DMS114 treated with DMSO at 0.1 percent for 48 hours (cell line): ENCODE measurements around the gene CAMTA1.
"Not testable (repeated sequence)": the region's sequence is repeated elsewhere in the genome, so short reads cannot be mapped to it uniquely, and the experiment has no call there.

Experiments
- DNase-seq: peaks from one replicate; lab custom pipeline; 2025; ENCODE audit not compliant: unreplicated experiment; lab: John Stamatoyannopoulos, UW

Gene CAMTA1

DNA sequence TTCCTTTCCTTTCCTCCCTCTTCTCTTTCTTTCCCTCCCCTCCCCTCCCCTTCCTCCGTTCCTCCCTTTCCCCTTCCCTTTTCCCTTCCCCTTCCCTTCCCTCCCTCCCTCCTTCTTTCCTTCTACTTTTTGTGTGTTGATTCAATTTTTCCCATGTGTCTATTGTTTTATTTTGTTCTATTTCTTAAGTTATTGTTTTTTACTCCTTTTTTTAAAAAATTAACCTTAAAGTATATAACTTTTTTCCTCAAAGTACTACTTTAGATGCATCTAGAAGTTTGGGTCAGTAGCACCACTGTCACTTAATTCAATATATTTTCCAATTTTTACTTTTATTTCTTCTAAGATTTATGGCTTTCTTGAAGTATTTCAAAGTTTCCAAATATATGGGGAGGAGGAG, 537.7 kb downstream of the CAMTA1 start:
- DNase-seq, result no peak

DNA sequence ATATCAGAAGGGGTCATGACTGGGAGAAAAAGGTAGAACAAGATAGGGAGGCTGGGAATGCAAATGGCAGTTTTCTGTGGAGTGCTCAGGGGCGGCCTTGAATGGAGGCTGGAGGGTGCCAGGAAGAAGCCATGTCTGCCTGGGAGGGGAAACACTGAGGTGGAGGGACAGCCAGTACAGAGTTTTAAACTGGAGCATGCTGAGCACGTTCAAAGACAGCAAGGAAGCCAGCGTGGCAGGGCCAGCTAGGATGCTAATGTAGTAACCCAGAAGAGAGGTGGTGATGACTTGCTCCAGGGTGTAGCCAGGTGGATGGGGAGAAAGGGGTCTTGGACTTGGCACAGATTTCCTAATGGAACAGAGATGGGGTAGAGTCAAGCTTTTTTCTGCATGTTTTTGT, 540.0 kb downstream of the CAMTA1 start:
- no peak for DNase-seq

- DNase-seq, result no peak
Measured at GRCh38 chr1:7326366-7326765, 541.1 kb downstream of the CAMTA1 start.

- no peak for DNase-seq
Measured at GRCh38 chr1:7327849-7328248, 542.6 kb downstream of the CAMTA1 start.

- DNase-seq, result no peak
Measured at GRCh38 chr1:7329868-7330615, 544.8 kb downstream of the CAMTA1 start.

GRCh38 chr1:7330726-7331125, 545.5 kb downstream of the CAMTA1 start:
- not testable (repeated sequence) for DNase-seq

DNA sequence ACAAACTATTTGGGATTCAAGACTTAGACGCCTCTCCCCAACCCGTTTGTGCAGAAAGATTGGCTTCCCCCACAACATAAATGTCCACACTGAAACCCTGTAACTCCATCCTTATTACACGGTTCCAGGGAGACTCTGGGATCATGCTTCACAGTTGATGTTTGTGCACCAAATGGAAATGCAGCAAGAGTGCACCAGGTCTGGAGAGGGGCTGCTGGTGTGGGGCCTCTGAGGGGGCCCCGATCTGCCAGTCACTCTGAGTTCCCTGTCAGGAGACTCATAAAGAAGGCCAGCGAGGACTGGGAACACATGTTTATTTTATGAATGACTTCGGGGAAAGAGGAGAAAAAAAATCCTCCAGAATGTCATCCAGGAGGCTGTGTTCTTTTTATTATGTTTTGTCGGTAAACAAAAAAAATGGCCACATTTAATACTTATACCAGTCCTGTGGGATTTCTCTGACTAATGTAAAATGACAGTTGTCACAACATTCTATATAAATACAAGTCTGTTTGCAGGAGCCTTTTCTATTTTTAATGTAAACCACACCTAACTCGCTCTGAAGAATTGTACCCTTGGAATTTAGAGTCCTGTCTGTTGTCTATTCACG, 546.8 kb downstream of the CAMTA1 start:
- DNase-seq, result no peak

- DNase-seq, result no peak
Measured at GRCh38 chr1:7333094-7333493, 547.8 kb downstream of the CAMTA1 start.

DNA sequence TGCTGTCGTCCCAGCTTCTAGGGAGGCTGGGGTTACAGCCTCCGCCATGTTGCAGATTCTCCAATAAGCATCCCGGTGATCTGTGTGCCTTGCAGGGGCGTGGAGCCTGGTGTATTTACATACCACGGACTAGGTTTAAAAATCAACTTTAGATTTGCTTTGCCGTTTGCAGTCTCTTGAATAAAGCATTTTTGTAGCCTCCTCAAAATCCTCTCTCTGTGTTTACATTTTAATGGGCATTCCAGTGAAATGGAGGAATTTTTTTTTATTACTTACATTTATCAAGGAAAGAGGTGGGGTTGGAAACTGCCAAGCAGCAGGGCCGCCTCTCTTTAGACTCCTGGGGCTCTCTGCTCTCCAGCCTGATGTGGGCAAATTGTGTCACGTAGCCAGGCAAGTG, 548.4 kb downstream of the CAMTA1 start:
- no peak for DNase-seq

DNA sequence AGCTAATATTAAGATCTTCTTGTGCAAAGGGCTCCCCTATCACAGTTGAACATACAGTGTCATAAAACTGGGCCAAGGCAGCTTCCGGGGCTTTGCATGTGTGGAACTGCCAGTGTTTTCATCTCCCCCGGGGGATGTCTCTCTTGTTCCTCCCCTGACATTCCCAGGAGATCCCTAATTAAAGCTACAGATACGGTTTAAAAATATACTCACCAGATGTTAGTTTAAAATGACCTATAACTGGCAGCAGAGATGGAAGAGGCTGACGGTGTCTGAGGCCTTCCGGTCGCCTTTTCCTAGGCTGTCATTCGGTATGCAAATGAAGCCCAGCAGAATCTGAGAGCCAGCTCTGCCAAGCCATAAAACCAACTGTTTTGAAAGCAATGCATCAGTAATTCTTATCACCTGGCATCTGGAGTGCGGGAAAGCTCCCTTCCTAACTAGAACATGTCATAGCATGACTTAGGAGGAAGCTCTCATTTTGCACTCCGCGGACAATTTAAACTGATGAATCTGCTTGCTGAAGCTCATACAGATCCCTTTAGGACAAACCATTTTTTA, 549.3 kb downstream of the CAMTA1 start:
- no peak for DNase-seq

DNA sequence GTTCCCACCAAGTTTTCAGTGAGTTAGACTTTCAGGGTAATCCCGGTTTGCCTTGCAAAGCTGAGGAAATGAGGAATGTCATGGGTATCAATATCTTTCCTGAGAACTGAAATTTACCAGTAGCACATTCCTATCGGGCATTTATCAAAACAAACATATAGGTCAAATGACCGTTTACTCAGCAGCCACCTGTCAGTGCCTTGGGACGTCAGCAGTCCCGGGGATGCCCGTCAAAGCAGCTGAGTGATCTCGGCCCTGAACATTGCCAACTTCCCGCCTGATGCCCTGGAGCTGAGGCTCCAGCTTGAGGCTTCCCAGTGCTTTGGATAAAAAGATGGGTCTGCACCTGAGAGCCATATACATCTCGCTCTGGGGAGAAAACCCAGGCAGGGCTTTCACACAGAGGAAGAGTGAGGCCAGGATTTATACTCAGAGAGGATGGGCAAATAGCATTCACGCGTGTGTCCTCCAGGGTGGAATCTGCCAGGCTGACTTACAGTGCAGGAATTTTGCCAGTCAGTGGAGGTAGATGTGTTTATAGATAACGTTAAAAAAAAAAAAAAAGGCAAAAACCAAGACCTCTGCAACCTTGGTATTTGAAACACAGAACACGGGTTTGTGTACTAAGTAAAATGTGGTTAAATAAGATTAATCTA, 550.1 kb downstream of the CAMTA1 start:
- DNase-seq, result no peak

- DNase-seq, result no peak
Measured at GRCh38 chr1:7338439-7338838, 553.2 kb downstream of the CAMTA1 start.

GRCh38 chr1:7339014-7339413, 553.8 kb downstream of the CAMTA1 start:
- no peak for DNase-seq

DNA sequence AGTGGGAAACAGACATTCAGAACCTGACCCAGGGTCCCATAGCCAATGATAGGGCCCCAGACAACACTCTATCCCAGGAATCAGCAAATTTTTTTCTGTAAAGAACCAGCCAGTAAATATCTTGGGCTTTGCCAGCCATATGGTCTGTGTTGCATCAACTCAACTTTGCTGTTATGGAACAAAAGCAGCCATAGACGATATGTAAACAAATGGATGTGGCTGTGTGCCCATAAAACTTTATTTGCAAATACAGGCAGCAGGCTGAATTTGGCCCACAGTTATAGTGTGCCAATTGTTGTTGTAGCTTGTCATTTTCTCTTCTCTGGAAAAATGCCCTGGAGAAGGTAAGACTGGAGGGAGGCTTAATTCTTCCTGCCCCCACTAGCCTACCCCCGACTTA, 554.7 kb downstream of the CAMTA1 start:
- no peak for DNase-seq

GRCh38 chr1:7341145-7341905, 556.1 kb downstream of the CAMTA1 start:
- no peak for DNase-seq

DNA sequence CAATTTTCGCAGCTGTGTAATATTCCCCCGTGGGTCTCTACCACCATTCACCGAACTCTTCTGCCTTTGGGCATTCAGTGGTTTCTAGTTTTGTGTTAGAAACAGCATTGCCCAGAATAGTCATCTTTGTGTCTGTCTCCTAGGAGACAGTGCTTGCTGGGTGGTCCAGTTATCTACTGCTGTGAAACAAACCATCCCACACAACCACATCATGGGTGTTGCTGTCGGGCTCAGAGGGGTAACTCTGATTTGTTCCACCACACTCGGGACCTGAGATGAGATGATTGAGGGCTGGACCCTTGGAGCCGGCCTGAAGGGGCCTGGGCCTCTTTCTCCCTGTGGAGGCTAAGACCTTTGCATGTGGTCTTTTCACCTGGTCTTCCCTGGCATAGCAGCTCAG, 558.6 kb downstream of the CAMTA1 start:
- no peak for DNase-seq

GRCh38 chr1:7344299-7344698, 559.0 kb downstream of the CAMTA1 start:
- no peak for DNase-seq

DNA sequence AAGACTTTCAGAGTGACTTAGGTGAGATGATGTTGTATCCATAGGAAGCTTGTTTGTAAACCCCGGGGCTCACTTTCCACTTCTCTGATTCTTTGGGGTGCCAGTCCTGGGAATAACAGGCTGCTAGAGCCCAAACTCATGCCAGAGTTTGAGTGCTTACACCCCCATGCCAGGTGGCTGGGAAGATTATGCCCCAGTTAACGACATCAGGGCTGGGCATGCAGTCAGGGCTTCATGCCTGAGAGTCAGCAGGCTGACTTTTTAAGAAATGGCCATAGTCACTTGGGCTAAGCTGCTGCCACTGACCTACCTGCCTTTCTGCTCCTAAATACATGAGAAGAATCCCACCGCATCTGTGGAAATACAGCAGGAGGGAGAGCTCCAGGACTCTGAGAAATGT, 560.3 kb downstream of the CAMTA1 start:
- no peak for DNase-seq

- no peak for DNase-seq
Measured at GRCh38 chr1:7346070-7346596, 560.9 kb downstream of the CAMTA1 start.

- DNase-seq, result no peak
Measured at GRCh38 chr1:7346600-7347570, 561.6 kb downstream of the CAMTA1 start.
